Hematopoietic multipotent progenitor cell treated with erythropoietin and hydrocortisone succinate and interleukin-3 and kit ligand, for 15 days (in vitro differentiated cells): ENCODE measurements around the gene CAB39L.
A peak's percentile ranks its signal among the peaks of the same experiment; 100 is the strongest.
"Not testable (repeated sequence)": the region's sequence is repeated elsewhere in the genome, so short reads cannot be mapped to it uniquely, and the experiment has no call there.

Experiments
- DNase-seq: peaks from one replicate; pipeline ENCODE4 v3.0.0-alpha.2; 2015; ENCODE audit warnings: low spot score

CAB39L gene

DNA sequence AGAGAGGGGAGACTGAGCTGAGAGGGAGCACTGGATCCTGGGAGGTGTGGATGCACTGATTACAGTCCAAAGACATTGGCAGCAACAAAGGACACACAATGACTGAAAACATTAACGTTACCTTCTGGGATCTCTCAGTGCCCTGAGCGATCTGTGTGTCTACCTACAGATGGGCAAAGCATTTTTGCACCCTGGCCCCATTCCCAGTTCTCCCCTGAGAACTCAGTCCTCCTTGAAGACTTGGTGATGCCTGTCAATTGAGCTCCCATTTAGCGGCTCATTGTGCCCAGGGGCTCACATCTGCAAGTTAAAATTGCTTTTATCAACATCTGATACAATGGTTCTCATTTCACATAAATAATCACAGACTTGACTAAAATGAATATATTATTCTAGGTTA is 133.6 kb downstream of the CAB39L start:
- no peak for DNase-seq

DNA sequence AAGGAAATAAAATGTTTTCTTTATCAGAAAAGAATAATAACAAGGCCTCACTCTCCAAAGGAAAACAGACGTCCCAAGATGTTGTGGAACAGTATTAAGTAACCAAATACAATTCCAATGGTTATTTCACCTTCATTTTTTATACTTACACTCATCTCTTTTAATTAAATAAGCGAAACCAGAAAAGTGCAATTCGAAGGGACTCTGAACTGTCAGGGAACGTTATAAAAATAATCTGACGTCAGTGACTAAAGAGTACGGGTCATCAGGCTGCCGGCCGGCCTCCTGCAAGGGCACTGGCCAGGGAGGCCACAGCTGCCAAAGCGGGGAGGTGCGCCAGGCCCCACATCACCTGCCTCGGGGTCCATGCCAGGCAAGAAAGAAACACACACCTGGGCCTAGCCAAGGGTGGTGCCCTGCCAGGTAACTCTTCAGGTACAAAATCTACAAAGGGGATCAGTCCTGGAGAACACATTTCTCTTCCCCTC is 134.9 kb downstream of the CAB39L start:
- DNase-seq: no peak

DNA sequence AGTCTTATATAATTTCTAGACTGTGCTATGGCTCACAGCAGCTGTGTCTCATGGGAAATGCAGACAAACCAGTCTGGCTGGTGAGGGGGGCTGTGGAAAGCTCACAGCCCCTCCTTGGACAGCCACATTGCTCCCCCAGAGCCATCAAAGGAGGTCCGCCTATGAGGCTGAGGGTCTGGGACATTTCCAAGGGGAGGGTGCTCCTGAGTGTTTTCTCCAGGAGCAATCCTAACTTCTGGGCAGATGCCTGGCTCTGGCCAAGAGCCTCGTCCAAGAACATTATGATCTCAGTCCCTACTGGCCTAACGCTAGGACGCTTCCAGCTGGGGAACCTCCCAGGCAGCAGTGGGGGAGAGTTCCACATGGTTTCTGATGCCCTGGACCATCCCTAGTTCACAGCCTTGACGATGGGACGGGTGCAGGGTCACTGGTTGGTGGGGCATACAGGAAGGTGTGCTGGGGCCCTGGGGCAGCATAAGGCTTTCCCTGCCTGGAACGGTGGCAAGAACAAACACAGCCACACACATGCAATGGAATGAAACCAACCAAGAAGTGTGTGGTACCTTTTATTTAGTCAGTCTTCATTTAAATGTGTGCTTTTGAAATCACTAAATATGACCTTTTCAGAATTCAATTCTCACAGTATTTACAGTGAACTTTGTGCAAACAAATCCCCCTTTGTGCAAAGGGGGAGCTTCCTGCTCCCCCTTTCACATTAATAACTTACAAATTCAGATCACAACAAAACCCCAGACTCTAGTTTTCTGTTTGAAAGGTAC is 135.6 kb downstream of the CAB39L start:
- DNase-seq: no peak

DNA sequence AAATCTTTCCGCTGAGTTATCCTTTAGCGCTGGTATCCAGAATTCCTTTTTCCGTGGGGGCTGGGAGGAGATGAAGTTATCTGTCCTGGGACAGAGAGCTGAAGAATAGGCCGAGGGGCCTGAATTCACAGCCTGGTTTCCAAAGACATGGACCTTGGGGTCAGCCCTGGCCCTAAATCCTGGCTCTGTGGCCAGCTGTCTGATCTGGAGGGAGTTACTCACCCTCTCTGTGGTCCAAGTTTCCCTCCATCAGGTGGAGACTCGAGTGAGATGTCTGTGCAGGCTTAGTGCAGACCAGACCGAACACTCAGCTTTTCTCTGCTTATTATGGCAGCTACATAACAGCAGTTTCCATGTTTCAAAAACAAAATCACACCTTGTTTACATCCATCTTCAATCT is 136.5 kb downstream of the CAB39L start:
- DNase-seq: no peak

DNA sequence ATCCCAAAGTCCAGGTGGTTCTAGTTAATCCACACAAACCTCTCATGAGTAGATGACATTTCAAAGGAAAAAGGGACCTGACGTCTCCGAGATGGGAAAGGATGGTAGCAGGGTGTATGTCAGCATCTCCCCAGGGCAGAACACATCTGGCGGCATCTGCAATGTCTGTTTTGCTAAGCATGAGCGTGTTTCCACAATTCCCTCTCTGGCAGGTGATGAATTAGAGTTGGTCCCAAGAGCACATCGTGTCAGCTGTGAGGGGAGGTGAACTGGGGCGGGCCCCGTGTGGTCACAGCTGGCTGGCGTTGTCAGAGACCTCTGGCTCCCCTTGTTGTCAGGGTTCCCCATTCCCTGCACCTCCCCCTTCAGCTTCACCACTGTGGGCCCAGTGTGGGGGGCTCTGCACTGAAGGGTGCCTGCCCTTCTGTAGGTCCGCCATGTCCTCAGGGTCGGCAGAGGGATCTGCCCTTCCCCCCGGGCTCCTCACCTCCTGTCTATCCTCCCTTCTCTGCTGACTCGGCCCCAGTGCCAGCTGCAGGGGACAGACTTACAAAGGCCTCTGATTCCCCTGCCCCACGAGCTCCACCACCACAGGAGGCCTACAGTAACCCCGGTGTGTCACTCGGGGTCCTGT is 138.0 kb downstream of the CAB39L start:
- DNase-seq: no peak

DNA sequence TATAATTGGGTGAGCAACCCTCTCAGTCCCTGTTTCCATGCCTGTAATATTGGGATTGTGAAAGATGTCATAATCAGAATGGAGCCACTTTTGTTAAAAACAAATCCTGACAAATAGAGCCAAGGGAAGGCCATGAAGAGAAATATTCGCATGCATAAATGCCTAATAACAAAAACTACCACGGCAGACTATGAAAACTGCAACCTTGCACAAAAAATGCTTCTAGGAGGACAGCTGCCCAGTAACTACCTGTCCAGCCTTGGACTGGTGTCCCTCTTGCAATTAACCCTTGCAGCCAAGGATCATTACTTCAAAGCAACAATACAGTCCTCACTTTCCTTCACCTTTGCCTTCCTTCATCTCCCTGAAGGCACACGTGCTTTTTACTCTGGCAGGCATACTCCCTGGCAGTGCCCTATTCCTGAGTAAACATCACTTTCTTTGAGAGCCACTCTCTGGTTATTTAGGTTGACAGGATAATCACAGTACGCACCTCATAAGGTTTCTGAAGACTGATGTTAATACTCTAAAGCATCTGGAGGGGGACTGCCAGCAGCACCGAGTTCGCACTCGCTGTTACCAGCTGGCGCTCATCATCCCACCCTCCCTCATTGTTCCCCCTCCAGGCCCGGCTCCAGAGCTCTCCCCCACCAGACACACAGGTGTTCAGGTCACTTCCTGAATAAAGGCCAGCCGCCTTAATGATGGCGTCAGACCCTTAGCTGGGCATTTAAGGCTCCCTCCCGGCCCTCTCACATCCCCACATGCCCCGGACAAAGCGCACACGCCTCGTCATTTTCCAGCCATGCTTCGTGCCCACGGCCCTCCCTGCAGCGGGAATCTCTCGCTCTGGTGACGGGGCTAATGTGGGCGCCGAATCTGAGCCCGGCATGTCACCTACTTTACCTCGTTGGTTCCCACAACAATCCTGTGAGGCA is 138.8 kb downstream of the CAB39L start:
- no peak for DNase-seq

DNA sequence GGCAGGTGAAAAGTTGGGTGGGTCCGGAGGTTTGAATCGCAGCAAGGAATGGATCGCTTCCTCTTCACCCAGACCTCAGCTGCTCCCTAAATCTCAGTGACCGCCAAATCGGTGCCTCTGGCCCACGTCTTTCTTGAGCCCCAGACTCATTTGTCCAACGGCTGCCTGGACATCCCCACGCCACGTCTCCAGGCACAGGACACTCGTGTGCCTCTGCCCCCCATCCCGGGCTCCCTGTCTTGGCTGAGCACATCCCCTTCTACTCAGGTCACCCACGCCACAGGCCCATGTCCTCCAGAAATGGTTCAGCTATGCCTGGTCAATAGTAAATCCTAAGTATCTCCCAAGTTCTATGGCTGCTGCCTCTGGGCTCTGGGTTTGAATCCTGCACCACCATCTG is 139.5 kb downstream of the CAB39L start:
- no peak for DNase-seq

DNA sequence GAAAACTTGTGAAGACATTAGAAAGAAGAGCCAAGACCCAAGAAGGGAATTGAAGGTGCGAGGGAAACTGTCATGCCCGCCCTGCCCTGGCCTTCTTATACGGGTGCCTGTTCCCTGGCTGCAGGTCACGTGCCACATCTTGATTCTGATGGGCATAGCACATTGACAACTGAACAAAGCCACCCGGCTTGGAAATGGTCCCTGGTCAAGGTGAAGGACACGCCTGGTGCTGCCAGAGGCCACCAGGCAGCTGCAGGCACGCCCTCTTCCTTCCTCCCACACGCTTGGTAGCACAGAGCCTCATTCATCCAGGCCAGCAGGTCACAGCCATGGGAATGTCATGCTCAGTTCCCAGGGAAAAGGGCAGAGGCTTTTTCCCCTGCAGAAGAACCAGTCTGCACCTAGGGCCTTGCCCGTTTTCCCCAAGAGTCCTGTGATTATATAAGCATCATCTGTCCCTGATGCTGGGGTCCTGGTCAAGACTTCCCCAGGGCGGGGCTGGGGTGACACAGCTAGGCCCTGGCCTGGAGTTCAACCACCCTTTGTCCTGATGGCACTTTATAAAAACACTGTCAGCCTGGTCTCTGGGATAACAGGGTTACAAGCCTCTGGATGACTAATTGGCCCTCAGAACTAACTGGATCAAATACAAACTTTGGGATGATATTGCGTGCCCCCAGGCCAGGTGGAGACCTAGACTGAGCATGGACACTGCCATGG is 140.2 kb downstream of the CAB39L start:
- DNase-seq: no peak

DNA sequence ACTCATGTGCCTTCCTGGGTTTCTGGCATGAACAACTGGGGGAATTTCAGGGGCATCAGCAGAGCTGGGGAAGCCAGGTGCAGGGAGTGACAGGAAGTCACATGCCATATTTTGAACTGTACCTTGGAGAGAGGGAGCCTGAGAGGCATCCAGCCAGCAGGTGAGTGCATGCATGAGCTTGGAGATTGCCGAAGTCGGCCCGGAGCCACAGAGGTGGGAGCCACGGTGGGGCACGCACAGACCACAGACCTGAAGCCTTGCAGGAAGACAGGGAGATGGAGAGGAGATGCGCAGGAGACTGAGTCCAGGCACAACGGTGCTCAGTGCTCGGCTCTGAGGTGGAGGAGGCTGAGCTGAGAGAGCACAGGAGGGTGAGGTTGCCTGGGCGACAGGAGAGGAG is 141.0 kb downstream of the CAB39L start:
- DNase-seq: no peak

DNA sequence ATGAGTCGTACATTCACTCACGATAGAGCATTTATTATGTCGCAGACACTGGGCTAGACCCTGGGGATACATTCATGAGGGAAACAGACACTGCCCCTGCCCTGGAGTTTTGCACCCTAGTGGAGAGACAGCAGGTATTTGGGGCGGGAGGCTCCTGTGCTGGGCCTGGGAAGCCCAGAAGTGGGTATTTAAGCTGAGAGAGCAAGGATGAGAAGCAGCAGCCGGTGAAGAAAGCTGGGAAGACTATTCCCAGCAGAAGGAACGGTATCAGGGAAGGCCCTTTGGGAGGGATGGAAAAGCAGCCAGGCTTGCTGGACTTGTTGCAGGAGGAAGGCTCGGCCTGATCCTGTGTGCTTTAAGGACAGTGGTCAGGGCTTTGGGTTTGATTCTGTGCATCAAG is 141.6 kb downstream of the CAB39L start:
- DNase-seq: no peak

DNA sequence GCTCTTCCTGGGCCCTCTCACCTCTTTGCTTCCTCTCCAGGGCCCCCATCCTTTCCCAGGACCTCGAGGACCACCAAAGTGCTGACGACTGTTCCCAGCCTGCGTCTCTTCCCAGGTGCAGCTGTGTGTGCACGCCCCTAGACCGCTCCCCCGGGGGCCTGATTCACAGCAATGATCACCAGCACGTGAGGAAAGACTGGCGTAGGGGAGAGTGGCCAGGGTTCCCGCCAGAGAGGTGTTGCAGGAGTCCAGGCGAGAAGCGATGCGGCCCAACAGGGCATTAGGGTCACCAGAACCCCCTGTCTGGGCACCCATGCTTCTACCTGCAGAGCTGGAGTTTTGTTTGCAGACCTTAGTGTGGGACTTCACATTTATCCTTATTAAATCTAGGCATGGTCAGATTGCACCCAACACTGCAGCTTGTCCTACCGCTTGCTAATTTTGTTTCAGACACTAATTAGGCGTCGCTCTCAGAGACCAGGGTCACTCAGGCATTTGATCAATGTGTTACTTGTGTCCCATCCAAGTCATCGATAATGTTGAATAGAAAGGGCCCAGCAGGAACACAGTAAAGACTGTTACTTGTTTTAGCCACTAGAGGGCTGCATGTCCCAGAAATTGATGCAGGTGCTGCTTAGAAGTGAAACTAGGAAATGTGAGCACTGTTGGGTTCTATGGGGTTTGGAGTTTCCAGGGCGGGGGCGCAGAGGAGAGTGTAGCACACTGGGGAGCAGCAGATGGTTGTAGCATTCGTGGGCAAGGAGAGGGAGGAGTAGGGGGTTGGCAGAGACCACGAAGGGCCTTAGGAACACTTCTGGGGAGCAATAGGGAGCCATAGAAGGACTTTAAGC is 142.9 kb downstream of the CAB39L start:
- DNase-seq: peak; percentile 81

DNA sequence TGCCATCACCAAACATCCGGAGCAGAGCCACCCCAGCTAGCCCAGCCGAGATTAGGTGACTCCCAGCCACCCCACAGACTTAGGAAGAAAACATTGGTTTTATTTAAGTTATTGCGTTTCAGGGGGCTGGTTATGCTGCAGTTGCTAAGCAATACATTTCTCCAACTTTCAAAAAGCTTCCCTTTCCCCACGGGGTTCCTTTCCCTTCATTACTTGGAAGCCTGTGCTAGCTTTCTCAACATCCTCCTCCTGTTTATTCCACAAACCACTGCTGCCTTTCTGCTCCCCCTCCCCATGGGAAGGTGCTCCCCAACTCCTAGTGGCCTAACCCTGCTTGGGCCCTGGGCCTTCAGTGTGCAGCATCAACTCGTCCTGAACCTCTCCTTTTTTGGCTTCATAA is 143.6 kb downstream of the CAB39L start:
- DNase-seq: no peak

DNA sequence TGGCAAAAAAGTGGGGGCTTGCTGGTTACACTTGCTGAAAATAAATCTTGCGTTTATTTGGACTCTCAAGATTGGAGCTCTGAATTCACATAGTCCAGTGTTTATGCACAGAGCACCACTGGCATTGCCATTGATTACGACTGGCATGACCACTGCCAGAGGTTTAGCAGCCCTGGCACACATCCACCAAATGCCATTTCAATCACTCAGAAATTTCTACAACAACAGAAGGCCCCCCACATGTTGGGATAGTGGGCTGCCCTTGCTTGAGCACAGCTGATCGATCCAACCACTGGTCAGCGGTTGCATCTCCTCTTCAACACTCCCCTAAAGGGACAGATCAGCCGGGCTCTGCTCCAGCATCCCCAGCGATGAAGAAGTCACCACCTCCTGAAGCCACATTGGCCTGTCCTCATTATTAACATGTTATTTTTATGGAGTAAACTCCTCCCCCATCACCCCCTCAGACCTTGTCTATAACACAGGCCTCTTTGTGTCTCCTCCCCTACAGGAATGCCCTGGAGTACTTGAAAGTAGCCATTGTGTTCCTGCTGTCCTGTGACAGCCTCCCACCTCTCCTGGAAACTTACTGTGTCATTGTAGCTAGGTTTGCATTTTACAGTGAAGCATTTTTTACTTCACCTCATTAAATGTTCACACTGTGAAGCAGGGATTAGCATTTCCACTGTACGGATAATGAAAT is 144.8 kb downstream of the CAB39L start:
- DNase-seq: no peak

DNA sequence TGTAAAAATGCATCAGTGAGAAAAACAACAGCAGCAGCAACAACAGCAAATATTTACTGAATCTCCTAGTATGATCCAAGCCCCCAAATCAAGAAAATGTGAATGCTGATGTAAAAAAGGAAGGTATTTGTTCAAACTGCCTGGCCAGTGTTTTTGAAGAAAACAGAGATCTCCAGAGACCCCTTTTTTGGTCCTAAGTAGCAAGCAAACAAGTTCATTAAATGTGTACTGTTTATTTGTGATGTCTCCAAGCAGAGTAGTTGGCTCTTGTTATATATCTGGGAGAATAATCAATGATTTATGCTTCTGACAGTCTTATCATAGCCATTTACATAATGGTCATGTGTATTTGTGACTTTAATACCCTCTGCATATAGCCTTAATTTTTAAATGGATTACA is 145.4 kb downstream of the CAB39L start:
- no peak for DNase-seq

DNA sequence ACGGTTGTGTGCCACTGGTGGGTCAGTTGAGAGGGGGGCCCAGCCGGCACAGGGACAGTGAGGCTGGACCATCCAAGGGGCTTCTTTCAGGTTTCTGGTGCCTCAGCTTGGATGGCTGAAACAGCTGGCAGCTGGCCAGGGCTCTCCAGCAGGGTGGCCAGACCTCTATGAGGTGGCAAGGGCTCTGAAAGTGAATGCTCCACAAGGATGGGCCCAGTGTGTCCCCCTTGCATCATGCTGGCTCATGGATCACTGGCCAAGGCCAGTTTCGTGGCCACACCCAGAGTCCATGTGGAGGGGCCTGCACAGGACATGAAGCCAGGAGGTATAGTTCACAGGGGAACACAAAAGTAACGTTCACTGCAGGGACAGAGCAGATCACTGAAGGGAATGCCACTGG is 146.5 kb downstream of the CAB39L start:
- no peak for DNase-seq

DNA sequence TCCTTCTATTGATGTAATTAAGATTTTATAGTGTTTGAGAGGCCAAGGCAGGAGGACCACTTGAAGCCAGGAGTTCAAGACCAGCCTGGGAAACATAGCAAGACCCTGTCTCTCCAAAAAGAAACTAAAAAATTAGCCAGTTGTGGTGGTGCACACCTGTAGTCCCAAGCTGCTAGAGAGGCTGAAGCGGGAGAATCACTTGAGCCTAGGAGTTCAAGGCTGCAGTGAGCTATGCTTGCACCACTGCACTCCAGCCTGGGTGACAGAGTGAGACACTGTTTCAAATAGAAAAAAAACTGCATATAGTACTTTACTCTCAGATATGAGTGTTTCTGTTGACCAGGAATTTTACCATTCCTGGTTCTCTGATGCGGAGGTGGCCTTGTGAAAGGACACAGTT is 147.2 kb downstream of the CAB39L start:
- DNase-seq: no peak

DNA sequence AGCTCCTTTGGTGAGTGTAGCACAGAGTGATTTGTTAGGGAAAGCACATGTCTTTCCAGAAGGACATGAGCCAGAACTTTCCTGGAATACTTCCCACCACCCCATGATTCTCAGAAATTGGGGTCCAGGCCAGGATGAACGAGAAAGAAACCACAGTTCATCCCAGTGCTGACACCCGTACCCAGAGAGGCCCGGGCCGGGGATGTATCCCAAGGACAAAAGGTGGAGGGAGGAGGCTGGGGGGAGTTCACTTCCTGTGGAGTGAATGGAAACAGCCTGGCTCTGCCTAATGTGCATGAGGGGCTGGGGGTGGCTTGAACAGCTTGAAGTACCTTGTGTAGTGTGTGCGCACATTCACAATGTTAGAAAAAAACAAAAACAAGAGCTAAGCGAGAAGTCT is 148.6 kb downstream of the CAB39L start:
- no peak for DNase-seq

DNA sequence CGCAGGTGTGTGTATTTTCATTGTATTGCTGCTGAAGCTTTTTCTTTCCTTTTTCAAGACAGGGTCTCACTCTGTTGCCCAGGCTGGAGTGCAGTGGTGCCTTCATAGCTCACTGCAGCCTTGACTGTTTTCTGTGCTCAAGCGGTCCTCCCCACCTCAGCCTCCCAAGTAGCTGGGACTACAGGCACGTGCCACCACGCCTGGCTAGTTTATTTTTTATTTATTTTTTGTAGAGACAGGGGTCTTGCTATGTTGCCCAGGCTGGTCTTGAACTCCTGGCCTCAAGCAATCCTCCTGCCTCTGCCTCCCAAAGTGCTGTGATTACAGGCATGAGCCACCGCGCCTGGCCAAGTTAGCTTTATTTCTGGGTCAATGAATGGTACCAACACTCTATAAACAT is 149.1 kb downstream of the CAB39L start:
- DNase-seq: not testable (repeated sequence)

DNA sequence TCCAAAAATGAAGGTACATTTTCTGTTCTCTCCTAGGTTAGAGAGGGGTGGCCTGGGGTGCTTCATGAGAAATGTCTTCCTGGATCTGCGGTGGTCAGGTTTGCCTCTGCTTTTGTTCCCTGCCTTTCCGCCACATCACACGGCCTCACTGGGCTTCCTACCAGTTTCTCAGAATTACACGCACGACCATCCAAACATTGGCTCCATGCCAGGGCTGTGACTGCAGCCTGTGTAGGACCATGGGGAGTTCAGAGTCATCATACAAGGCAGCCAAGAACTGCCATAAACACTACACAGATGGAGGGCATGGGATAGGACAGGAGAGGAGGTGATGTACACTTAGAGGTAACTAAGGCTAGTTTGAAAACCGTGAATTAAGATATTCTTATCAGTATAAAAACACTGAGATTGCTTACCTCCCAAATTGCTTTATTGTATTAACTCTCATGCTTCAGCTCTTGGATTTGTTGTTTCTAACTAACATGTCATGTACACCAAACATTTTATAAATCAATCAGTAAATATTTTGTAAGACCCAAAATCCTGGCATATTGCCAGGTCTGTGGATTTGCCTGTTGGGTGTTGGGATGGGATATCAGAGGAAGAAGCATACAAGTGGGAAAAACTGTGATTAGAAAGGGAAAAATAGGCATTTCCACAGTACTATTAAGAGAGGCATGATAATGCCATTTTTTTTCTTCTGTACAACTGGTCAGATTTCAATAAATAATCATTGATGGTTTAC is 150.9 kb downstream of the CAB39L start:
- DNase-seq: peak; percentile 18

DNA sequence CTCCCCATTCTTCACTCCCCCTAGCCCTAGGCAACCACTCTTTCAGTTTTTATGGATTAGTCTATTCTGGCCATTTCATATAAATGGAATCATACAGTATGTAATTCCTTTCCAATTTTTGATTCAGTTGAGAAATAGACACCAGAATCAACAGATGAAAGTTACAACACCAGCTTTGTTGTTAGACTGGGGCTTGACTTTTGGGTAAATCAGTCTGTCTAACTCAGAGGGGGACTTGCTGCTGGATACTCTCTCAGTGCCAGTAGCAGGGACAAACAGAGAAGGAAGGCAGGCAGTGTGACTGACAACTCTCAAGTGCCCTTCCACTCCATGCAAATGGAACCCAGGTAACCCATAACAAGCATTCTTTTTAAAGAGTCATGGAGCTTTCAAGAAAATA is 155.4 kb downstream of the CAB39L start:
- no peak for DNase-seq
